NCI-H526 treated with DMSO at 0.1 percent for 48 hours (cell line): ENCODE data around the gene TMEM151B.

Source experiments
- DNase-seq: peaks from one replicate; lab custom pipeline; 2025; lab: John Stamatoyannopoulos, UW

The TMEM151B gene

DNA sequence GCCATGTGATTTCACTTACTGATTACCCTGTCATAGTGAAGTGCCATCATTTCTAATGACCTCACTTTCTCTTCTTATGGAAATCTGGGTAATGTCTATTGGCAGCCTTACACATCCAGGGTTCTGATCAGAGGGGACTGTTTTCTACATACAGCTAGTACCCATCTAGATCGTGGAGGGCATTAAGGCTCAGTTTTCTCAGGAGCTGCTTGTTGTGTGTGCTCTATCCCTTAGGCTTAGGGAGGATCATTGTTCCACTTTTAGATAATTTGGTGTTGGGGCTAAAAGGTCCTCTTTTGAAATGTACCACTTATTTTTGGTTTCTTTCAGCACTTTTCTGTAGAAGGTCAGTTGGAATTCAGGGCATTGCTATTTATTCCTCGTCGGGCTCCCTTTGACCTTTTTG, 19.5 kb upstream of the TMEM151B start:
- no peak for DNase-seq

GRCh38 chr6:44251576-44252524, 18.4 kb upstream of the TMEM151B start:
- DNase-seq = no peak

- no peak for DNase-seq
Measured at GRCh38 chr6:44253307-44254101, 16.7 kb upstream of the TMEM151B start.

DNA sequence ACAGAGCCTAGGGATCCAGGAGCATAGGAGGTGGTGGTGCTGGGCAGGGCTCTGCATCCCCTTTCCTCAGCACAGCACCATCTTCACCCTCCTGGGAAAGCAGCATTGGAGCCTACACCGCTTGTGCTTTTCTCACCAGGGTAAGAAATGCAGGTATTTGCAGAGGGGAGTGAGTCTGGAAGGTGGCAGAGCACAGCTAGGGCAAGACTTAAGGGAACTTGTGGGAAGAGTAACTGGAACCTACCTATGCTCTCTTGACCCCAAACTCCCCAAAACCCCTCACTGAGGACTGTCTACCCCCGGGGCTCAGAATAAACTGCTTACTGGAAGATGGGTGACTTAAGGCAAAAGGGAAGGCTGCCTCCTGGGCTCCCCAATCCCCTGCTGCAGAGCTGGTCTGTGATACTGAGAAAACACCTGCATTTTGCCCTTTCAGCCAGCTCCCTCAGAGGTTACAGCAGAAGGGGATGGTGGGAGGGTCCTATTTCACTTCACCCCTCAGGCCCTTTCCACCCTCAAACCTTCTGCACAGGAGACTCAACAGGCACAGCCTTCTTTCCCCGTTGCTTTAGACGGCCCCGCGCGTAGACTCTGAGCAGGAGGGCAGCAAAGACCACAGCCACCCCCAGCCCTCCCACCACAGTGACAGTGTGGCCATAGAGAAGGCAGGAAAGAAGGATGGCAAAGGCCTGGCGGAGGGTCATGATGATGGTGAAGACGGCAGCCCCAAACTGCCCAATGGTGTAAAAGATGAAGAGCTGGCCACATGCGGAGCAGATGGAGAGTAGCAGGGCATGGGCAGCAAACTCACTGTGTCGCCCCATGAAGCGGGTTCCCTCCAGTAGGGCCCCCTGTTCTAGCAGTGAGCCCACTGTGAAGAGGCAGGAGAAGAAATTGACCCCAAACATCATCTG, 15.8 kb upstream of the TMEM151B start:
- no peak for DNase-seq

DNA sequence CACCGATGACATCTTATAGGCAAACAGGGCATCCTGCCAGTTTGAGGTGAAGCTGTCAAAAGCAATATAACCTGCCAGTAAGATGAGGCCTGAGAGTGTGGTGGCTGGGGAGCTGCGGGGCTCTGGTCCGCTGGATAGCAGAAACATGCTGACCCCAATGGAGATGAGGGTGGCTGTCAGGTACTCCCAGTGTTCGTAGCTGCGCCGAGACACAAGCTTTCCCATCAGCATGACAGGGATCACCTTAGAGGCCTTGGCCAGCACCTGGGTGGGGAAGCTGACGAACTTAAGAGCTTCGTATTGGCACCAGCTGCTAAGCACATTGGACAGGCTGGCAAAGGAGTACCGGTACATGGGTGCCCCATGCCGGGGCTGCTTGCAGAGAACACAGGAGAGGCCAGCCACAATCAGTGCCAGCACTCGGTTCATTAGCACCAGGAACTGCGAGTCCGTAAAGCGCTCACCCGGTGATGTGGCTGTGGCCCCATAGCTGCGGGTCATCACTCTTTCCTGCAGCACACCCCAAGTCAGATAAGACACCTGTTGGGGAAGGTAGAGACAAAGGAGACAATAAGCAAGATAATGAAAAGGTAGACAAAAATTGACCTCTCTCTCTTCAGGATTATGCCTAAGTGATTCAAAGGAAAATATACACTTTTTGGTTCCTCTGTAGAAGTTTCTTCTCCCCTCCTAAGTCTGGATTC, 15.0 kb upstream of the TMEM151B start:
- no peak for DNase-seq

DNA sequence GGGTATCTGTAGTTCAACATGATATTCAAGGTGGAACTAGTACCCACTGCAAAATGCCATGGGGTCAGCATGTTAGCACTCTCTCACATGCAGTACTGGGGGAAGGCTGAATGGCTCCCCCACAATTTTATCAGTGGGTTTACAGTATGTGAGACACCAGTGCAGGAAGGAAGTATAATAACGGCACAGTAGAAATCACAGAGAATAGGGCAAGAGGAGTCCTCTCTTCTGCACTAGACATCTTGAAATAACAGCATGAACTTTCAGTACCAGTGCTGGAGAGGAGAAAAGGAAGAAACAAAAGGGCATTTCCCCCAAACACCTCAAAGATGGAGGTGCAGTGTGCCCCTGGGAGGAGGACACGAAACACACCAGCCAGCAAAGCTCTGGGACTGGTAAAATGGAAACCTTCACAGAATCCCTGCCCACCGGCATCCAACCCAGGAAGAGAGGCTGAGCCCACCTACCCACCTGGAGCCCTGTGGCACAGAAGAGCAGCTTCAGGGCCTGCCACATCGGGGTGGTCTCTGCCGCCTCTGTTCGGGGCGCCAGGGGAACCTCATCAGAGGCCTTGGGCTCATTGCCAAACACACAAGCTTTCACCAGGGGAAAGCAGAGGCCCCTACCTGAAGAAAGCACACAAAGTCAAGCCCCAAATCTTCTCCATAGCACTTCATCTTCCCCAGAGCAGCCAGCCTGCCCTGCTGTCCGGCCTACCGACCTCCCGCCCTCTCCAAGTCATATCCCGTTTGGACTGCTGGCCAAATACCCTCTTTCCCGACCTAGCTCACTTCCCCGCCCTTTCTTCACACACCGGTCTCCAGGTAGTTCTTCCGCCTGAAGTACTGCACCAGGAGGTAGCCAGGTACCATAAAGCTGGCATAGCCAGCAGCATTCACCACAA, 14.1 kb upstream of the TMEM151B start:
- DNase-seq = no peak

DNA sequence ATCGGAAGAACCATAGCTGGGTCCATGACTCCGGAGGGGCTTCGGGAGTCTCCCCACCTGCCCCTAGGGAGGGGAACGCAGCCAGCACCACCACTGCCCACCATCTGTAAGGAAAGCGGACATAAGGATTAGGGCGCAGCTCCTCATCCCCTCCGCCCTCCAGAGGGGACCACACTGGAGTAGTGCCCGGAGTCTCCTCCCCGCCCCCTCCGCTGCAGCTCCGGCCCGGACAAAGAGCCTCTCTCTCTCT, 13.6 kb upstream of the TMEM151B start:
- no peak for DNase-seq

DNA sequence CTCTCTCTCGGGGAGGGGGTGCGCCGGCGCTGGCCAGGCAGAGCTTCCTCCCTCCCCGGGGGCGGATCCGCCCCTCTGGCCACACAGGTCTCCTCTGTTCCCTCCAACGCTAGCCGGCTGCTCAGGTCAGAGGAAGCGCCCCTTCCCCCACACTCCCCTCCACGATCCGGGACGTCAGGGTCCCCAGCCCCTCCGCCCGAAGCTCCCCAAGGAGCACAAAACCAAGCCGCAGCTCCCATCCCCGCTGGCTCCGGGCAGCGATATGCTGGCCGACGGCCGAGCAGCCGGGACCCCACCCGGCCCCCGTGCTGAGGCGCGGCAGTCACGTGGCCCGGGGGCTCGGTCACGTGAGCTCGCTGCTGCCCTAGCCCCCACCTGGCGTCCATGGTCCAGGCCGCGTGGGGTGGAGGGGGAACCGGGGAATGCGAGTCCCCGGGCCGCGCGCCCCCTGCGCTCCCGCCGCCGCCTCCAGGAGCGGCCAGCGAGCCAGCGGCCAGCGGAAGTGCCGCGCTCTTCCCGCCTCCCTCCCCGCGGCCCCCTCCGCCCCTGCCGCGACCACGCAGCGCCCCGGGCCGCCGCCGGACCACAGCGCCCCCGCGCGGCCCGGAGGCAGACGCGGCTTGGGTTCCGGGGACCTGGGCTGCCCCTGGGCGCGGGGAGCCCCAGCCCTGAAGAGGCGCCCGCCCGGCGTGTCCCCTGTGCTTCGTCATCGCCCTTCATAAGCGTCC, 13.1 kb upstream of the TMEM151B start, which contains the start of gene SLC35B2:
Gene SLC35B2 (minus strand): TSS at position 504 of the 728 bp plus-strand sequence. CDS start 118 bp downstream, at position 386.
- DNase-seq = peak; percentile 41

DNA sequence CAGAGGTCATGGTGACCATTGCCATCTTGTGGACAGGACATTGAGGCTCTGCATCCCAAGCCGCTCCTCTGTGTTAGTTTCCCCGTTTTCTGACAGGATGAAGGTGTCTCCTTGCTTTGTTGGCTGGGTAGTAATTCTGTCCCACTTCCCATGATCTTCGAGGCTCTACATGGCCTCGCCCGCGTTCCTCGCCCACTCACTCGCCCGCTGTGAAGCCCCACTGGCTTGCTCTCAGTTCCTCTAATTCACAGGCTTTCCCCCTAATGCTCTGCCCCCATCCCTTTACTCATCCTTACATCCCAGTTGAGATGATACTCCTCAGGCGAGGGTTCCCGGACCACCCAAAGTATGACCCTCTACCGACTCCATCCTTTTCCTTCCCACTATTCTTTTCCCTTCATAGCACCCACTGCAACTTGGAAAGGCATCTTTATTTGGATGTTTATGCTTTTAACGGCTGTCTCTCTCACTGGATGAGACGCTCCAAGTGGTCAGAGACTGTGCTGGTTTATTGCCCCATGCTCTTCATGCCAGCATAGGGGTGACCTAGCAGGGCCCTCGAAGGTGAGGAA, 12.4 kb upstream of the TMEM151B start:
- DNase-seq = no peak

DNA sequence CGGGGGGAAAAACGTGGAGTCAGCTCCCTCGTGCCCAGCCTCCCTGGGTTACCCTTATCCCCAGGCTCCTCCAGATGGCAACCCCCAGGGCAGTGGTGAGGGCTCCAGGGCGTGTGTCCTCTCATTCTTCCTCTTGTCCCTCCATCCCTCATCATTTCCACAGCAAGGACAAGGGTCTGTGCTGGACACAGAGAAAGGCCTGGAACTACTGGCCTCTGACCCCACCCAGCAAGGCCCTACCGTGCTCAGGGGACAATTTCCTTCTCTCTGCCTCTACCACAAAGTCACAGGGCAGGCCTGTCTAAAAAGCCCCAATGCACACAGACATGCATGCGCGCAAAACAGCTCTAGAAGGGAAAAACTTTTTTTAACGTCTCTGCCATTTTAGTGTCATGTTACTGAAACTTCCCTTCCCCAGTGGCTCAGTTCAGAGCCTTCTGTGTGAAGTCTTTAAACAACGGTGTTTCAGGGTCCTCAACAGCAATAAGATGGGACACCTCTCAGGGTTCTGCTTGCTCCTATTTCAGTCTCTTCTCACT, 11.9 kb upstream of the TMEM151B start:
- no peak for DNase-seq

- DNase-seq = no peak
Measured at GRCh38 chr6:44258921-44259320, 11.3 kb upstream of the TMEM151B start.

DNA sequence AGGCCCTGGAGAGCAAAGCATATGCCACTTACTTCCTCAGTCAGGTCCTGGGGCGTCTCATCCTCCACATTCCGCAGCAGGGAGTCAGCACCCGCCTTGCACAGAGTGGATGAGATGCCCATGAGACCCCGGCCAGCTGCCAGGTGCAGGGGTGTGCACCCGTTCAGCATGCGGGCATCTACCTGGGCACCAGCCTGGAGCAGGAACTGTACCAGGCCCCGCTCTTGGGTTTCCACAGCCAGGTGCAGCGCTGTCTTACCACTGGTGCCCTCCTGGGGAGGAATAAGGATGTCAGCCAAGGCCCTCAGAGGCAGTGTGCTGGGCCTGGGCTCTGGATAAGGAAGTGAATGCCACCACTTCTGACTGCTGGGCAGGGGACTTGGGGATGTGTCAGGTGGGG, 10.2 kb upstream of the TMEM151B start:
- no peak for DNase-seq

DNA sequence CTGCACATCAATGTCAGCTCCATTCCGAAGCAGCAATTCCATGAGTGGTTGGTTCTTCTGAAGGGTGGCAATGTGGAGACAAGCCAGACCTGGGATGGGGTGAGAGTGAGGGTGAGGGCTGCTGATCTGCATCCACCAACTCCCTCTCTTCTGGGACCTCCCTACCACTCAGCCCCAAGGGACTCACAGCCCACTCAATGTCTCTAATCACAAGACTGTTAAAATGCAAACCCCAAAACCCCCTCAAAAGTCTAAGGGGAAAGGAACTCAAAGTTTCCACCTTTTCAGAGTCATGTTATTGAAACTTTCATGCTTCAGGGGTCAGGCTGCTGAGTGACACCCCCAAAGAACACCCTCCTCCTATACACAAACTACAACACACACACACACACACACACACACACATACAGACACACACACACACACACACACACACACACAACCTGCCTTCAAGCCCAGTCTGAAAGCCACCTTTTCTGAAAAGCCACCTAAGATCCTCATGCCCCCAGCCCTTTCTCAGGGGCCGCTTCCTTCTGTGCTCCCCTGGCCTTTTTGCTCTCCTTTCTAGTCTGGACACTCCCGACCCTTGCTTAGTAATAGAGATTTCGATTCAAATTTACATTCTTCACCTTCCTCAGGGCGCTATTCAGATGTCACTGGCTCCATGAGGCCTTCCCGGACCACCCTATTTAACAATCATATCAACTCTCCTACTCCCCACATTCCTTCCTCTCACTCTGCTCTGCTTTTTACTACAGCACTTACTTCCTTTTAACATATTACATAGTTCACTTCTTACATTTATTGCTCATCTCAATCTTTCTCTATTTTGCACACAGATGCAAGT, 9.6 kb upstream of the TMEM151B start:
- DNase-seq = no peak

- DNase-seq = no peak
Measured at GRCh38 chr6:44261581-44261980, 8.7 kb upstream of the TMEM151B start.

DNA sequence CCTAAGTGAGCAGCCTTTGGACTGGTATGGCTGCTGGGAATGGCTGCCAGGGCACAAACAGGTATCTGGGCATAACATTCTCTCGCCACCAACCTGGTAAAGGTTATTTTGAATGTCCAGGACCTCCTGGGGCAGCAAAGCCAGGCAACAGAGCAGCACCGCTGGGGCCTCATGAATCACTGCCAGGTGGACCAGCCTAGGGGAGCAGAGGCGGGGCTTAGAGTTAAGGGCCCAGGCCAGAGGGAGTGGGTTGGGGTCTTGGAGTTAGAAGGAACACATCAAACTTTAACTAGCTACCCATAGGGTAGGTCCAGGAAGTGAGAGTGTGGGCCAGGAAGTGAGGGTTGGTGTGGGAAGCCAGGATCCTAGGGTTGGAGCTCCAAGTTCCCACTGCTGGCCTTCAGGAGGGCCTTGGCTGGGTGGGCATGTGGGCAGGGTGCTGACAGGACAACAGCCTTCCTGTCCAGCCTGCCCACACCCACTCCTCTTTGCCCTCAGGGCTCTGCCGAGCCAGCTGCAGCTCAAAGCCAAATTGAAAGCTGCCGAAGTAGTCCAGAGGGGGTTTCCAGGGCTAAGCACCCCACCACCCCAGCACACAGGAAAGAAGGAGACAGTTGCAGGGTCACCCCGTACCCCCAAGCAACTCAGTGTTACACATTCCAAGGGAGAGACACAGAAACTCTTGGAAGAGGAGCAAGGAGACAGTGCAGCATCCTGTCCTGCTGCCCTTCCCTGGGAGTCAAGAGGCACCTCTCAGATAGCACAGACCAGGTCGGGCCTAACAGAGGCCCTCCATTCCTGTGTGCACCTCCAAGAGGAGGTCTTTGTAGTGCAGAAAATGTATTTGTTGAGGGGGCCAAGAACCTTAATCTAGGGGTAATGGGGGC, 7.5 kb upstream of the TMEM151B start:
- DNase-seq = no peak

DNA sequence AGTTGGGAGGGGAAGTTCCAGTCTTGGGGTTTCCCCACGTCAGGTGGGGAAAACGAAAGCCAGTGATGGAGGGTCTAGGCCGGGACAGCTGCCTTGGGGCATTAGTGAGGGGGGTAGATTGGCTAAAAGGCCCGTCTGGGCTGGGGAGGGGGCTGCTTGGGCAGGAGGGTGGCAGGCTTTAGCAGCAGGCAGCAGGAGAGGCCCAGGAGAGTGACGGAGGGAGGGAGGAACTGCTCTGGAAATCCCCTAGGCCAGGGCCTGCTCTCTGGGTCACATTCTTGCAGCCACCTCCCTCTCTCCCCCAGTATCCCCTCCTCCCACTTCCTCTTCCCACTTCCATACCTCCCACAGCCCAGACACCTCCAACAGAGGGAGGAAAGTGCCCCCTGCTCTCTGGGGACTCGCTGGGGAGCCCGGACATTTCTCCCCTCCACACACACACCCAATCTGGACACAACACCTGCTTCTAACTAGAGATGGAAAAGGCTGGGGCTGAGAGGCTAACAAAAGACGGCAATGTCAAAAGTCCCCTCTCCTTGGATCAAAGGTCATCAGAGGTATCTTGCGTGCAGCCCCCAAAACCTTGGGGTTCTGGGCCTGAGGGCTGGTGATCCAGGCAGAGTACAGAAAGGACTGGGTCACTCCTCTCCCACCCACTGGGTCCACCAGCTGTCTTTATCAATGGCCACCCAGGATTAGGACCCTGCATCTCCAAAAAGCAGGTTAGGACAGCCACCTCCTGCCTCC, 6.7 kb upstream of the TMEM151B start:
- no peak for DNase-seq
